Activated T-cell treated with anti-CD3 and anti-CD28 coated beads for 24 hours (primary cell): ENCODE measurements around the gene ARID1B.

ENCODE experiments used
- DNase-seq: peaks from one replicate; pipeline ENCODE4 v3.0.0-alpha.2; 2020; ENCODE audit warnings: low read depth

Gene ARID1B

GRCh38 chr6:156879186-156879585 is 102.0 kb downstream of the ARID1B start:
- DNase-seq: no peak

- no peak for DNase-seq
These were observed 102.4 kb downstream of the ARID1B start for GRCh38 chr6:156879591-156879990.

- no peak for DNase-seq
These were observed 103.7 kb downstream of the ARID1B start for GRCh38 chr6:156880913-156881312.

DNA sequence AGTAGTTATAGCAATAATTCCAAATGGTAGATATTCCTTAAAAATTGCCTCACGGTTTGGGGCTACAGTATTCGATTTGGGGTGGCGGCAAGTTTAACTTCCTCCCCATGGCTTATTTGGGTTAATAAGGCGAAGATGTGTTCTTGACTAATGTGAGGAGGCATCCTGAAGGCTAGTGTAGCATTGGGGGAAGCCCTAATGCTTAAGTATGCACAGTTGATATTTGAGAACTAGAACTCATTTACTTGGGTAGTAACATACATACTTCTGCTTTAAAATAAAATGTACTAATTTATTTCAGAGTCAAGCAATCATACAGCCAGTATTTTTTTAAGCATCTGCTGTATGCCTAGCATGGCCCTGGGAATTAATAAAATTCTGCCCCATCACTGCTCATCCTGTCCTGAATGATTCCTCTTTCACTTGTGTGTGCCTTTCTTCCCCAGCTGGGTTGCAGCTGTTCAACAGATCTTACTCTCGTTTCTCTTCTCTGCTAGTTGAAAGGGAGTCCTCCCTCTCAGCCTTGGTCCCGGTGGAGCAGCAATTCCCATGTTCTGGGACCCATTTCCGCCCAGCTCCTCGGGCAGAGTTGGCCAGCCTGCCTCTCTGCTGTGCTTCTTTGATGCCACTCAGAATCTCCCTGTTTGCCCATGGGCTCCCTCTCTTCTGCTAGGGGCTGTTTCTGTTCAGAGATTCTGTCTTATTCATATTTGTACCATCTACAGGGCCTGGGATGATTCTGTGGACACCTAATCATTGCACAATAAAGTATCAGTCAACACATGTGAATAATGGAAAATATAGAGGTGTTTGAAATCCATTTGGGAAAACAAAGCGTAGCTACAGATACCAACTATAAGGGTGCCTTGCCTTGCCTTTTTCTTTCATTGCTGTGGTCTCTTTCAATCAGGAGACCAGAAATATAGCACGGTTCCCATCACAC is 104.8 kb downstream of the ARID1B start:
- no peak for DNase-seq

- DNase-seq: no peak
These were observed 106.5 kb downstream of the ARID1B start for GRCh38 chr6:156883497-156884252.

GRCh38 chr6:156884306-156884705 is 107.1 kb downstream of the ARID1B start:
- no peak for DNase-seq

DNA sequence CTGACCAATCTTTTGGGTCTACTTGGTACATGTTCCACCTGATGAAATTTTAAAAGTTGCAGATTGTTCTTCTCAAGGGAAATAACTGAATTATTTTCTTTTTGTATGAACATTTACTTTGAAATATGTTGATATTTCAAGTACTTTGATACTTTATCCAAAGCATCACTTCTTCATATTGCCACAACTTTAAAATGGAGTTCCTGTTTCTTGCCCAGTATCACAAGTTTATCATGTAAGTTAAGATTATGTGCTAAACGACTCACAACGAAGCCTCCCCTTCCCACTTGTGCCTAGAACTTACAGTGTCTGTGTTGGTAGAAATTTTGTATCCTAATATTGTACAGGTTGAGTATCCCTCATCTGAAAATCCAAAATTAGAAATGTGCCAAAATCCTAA is 108.4 kb downstream of the ARID1B start:
- DNase-seq: no peak

DNA sequence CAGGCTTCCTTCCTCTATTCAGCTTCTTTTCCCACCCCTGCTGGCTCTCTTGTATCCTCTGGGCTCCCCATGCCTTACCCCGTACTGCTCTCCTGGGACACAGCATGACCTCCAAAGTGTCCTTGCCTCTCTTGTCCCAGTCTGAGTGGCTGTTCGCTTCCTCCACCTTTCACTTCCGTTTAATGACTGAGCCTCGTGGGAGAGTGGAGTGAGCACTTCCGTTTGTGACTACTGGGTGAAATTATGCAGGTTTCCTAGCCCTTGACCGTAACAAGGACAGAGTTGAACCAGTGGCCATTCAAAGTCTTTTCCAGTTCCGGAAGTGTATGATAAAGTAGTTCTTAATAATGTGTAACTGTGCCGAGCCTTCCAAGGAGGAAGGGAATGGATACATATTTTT is 109.2 kb downstream of the ARID1B start:
- no peak for DNase-seq

DNA sequence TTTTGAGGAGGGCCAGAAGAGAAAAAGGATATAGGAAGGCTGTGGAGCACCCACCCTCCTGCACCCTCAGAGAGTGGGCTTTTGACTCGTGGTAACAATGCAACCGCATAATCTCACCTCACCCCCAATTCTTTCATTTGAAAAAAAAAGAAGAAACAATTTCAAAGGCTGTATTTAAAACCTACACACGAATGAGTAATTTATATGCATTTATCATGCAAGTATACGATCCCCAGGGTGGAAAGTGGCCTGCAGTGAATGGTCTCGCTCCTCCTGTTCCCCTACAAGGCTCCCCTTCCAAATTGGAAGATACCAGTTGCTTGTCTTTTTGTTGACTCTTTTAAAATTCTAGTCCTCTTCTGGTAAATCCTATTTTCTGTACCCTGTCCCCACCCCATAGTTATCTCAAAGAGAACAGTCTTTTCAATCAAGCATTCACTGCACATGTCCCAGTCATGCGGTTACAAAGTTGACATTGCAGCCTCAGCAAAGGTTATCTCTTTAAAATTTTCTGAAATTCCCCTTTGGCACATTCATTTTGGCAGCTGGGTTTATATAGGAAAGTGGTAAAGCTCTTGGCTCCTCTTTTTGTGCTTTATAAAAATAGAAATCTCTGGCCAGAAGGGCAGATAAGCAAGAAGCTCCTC is 110.6 kb downstream of the ARID1B start:
- no peak for DNase-seq

GRCh38 chr6:156889469-156889868 is 112.3 kb downstream of the ARID1B start:
- no peak for DNase-seq

DNA sequence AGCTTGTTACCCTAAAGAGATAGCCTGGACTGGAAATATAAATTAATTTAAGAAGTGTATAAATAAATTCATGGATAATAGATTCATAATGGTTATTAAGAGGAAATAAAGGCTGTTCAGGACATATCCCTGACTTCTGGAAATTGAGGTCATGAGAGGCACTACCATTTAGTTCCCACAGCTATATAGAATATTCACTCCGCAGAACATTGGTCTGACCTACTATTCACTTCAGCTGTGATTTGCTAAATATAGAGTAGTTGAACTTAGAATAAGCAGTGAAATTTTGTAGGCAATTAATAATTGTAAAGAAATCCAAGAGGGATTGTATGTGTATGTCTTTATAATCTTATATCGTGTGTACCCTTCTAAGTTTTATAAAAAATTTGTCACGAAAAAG is 112.8 kb downstream of the ARID1B start:
- no peak for DNase-seq

GRCh38 chr6:156890627-156891314 is 113.6 kb downstream of the ARID1B start:
- DNase-seq: no peak

GRCh38 chr6:156897907-156898531 is 120.8 kb downstream of the ARID1B start:
- no peak for DNase-seq

DNA sequence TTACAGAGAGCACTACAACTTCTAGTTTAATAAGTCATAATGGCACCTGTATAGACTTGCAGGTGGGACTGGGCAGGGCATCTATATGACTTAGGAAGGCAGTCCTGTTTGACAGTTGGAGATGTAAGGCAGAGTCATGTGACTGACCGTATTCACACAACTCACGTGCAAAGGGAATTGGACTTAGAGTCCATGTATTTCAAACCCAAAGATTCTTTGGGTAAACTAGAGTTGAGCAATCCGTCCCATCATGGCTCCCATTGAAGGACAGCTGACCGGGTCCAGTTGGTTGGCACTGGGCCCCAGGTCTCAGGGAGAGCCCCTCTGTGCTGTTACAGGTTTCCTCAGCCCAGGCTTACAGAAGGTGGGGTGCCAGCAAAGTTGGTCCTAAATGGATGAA is 121.9 kb downstream of the ARID1B start:
- DNase-seq: no peak

- no peak for DNase-seq
These were observed 122.5 kb downstream of the ARID1B start for GRCh38 chr6:156899532-156900135.

DNA sequence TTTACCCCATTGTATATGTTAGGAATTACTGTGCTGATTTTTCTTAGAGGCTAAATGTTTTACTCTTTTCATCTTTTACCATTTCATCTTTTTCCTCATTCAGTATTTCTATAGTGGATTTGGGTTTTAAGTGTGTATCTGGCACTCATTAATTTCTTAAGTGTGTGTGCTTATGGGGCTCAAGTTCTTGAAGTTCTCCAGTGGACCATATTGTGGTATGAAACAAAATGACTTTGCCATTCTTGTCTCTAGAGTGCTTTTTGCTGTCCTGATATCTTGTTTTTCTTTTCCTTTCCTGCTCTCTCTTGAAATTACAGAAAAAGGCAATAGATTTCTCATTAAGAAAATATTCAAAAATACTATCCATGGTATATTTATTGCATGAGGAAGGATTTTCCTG is 123.1 kb downstream of the ARID1B start:
- DNase-seq: no peak

DNA sequence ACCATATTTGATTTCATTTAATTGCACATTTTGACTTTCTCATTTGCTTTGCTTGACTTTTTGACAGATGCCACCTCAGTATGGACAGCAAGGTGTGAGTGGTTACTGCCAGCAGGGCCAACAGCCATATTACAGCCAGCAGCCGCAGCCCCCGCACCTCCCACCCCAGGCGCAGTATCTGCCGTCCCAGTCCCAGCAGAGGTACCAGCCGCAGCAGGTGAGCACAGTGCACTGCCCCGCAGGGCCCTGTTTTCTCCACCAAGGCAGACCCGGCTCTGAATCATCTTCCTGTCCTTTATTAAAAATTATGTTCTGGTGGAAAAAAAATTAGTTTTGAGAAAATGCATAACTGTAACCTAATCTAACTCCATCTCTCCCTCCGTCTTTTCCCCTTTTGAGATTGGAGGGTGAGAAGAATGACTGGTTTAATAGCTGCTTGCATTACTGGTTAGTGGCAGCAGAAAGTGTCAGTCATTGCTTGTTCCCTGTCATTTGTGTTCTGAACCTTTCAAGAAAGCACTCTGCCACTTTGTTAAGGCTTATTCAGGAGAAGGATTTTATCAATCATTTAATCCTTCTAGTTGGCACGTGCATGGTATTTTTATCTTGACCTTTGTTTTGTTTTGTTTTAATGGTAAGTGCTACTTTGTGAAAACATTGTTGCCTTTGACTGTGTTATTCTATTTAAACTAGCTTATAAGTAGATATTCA is 124.3 kb downstream of the ARID1B start:
- no peak for DNase-seq

DNA sequence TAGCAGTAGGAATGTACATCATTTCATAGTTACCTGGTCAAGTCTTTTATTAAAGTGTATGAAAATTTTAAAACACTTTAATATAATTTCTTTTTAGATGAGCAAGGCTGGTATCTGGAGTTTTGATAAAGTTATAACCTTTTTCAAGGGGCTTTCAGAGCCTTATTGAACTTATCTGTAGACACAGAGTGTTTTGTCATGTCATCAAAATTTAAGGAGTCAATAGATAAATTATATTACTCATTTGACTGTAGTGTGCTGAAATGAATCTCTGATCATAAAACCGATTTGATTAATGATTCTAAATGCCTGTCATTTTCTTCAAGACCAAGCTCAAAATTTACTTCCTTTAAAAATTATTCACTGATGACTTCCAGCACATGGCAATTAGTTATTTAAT is 125.6 kb downstream of the ARID1B start:
- no peak for DNase-seq

- no peak for DNase-seq
These were observed 127.2 kb downstream of the ARID1B start for GRCh38 chr6:156904176-156904967.

- DNase-seq: no peak
These were observed 128.6 kb downstream of the ARID1B start for GRCh38 chr6:156905801-156906200.
